MM.1S (cell line): ENCODE data around the gene RGS17.
"Not testable (repeated sequence)": the region's sequence is repeated elsewhere in the genome, so short reads cannot be mapped to it uniquely, and the experiment has no call there.

Experiments
- DNase-seq: peaks from one replicate; pipeline ENCODE4 v3.0.0-alpha.2; 2015
- H2AFZ ChIP-seq: fragments of 300-600 bp; sonication (generic); 2 replicates; pipeline ENCODE4 v1.6.0; 2016; ENCODE audit warnings: antibody characterized with exemption, low read length
- H3F3A ChIP-seq: fragments of 300-600 bp; sonication (generic); 2 replicates; pipeline ENCODE4 v1.6.1; 2016; ENCODE audit warnings: mild to moderate bottlenecking, antibody characterized with exemption, low read length, moderate library complexity, mixed read lengths; ENCODE audit not compliant: insufficient read depth
- H3K27ac ChIP-seq: fragments of 300-600 bp; sonication (generic); 2 replicates; pipeline ENCODE4 v1.5.1; 2016; ENCODE audit warnings: mild to moderate bottlenecking, low read length
- H3K27me3 ChIP-seq: fragments of 300-600 bp; sonication (generic); replicated peaks from 2 replicates; pipeline ENCODE4 v1.6.0; 2016; ENCODE audit warnings: low read length; ENCODE audit not compliant: insufficient read depth
- H3K36me3 ChIP-seq: fragments of 300-600 bp; sonication (generic); replicated peaks from 2 replicates; pipeline ENCODE4 v1.6.1; 2016; ENCODE audit warnings: mild to moderate bottlenecking, low read length, mixed read lengths; ENCODE audit not compliant: insufficient read depth
- H3K4me1 ChIP-seq: fragments of 300-600 bp; sonication (generic); 2 replicates; pipeline ENCODE4 v1.6.1; 2016; ENCODE audit warnings: low read length, mixed read lengths
- H3K4me2 ChIP-seq: fragments of 300-600 bp; sonication (generic); 2 replicates; pipeline ENCODE4 v1.6.0; 2016; ENCODE audit warnings: low read depth, low read length
- H3K4me3 ChIP-seq: fragments of 300-600 bp; sonication (generic); 2 replicates; pipeline ENCODE4 v1.5.1; 2016; ENCODE audit warnings: low read length, mixed read lengths
- H3K79me2 ChIP-seq: fragments of 300-600 bp; sonication (generic); 2 replicates; pipeline ENCODE4 v1.6.1; 2016; ENCODE audit warnings: mixed run types, low read length, mixed read lengths
- H3K9ac ChIP-seq: fragments of 300-600 bp; sonication (generic); 2 replicates; pipeline ENCODE4 v1.6.1; 2016; ENCODE audit warnings: low read length, mixed read lengths
- H3K9me2 ChIP-seq: fragments of 300-600 bp; sonication (generic); replicated peaks from 2 replicates; pipeline ENCODE4 v1.6.1; 2016; ENCODE audit warnings: mild to moderate bottlenecking, low read length, mixed read lengths; ENCODE audit not compliant: insufficient read depth
- H3K9me3 ChIP-seq: fragments of 300-600 bp; sonication (generic); replicated peaks from 2 replicates; pipeline ENCODE4 v1.6.1; 2016; ENCODE audit warnings: mild to moderate bottlenecking, low read length, mixed read lengths; ENCODE audit not compliant: insufficient read depth
- H4K20me1 ChIP-seq: fragments of 300-600 bp; sonication (generic); 2 replicates; pipeline ENCODE4 v1.6.1; 2016; ENCODE audit warnings: mild to moderate bottlenecking, low read length, moderate library complexity, mixed read lengths; ENCODE audit not compliant: insufficient read depth
- EZH2 ChIP-seq: fragments of 300-600 bp; sonication (generic); optimal IDR thresholded peaks from 2 replicates; pipeline ENCODE3; 2017; ENCODE audit warnings: low read depth, mild to moderate bottlenecking, antibody characterized with exemption, low read length, mixed read lengths
- EZH2phosphoT487 ChIP-seq: fragments of 300-600 bp; sonication (generic); IDR thresholded peaks from 2 replicates; pipeline ENCODE4 v1.6.1; 2018; ENCODE audit warnings: antibody characterized with exemption, low read length
- TF ChIP-seq, protein P1 (sequence below): fragments of 300-600 bp; sonication (generic); IDR thresholded peaks from 2 replicates; pipeline ENCODE4 v1.5.1; 2016; ENCODE audit warnings: antibody characterized with exemption, low read length, mixed read lengths

The RGS17 gene

DNA sequence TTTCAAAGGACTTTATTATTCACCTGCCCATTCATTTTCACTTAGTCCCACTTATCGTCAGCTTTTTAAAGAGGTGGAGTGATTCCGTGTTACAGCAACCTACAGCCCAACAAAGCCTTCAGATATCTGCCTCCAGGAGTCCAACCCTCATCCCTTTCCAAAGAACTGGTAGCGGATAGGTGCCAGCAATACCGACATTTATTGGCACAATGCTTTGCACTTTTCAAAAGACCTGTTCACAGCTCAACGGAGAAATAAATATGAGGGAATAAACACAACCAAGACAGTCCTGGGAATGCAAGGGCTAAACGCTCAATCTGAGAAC, 127.8 kb downstream of the RGS17 start:
- DNase-seq, result no peak
- TF ChIP-seq EZH2 (no peak), EZH2phosphoT487 (no peak)
- TF ChIP-seq, protein P1, sequence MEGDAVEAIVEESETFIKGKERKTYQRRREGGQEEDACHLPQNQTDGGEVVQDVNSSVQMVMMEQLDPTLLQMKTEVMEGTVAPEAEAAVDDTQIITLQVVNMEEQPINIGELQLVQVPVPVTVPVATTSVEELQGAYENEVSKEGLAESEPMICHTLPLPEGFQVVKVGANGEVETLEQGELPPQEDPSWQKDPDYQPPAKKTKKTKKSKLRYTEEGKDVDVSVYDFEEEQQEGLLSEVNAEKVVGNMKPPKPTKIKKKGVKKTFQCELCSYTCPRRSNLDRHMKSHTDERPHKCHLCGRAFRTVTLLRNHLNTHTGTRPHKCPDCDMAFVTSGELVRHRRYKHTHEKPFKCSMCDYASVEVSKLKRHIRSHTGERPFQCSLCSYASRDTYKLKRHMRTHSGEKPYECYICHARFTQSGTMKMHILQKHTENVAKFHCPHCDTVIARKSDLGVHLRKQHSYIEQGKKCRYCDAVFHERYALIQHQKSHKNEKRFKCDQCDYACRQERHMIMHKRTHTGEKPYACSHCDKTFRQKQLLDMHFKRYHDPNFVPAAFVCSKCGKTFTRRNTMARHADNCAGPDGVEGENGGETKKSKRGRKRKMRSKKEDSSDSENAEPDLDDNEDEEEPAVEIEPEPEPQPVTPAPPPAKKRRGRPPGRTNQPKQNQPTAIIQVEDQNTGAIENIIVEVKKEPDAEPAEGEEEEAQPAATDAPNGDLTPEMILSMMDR, result no peak
- H3K27ac ChIP-seq, result peak overlapping the region; percentile 44; the same call in 1 of the 2 replicates
- peak overlapping the region; percentile 60 for H3K4me2 ChIP-seq
- H4K20me1 ChIP-seq, result no peaks in the 10 kb centered on the region
- no peaks in the 10 kb centered on the region for H3K36me3 ChIP-seq
- peak overlapping the region; percentile 68; the same call in 1 of the 2 replicates for H3K9ac ChIP-seq
- no peaks in the 10 kb centered on the region for H3K9me2 ChIP-seq
- H3K27me3 ChIP-seq, result no peaks in the 10 kb centered on the region
- H3K4me1 ChIP-seq, result no peaks in the 10 kb centered on the region; the same call in 1 of the 2 replicates
- 0 out of 2 replicates have a peak overlapping the region, but pooled peaks have one; percentile 48 for H2AFZ ChIP-seq
- 0 out of 2 replicates have a peak, but pooled peaks cover 3% of the 10 kb centered on the region for H3F3A ChIP-seq
- H3K9me3 ChIP-seq, result no peaks in the 10 kb centered on the region
- H3K4me3 ChIP-seq, result peak overlapping the region; percentile 83
- peaks cover 41% of the 10 kb centered on the region for H3K79me2 ChIP-seq

DNA sequence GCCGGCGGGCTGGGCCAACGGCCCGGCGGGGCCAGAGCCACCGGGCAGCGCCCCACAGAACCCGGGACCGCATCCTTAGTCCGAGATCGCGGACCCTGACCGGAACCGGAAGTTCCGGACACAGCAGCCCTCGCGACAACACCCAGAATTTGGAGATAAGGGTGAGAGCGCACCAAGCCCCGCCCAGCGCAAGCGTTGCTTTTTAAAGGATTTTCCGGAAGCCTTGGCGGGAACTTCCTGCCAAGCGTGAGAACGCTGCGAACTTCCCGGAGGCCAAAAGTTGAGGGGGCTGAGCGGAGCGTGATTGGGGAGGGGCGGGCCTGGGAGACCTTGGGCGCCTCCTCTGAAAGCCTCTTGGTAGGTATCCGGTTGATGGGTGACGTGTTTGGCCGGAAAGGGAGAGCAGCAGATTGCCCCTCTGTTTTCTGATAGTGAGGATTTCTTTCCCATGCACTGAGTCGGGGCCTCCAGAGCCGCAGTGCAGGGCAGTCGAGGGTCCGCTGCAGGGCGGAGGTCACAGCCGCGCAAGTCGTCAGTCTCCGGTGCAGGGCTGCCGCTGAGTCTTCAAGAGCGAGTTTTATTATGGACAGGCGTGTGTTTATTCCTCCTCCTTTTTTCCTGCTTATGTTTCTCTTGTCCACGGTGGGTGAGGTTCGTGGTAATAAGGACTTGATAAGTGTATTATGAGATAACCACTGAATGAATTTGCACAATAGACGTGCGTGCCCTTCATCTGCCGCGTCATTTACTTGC, 128.3 kb downstream of the RGS17 start, which contains the start of gene MTRF1L:
TSS of gene MTRF1L (minus strand) at position 97 of the 753 bp plus-strand sequence. CDS start at position 73, 24 bp downstream.
- Histone ChIP-seq H3K36me3 (no peaks in the 10 kb centered on the region), H3K9me3 (no peaks in the 10 kb centered on the region), H3K4me1 (no peaks in the 10 kb centered on the region; the same call in 1 of the 2 replicates), H2AFZ (peak within 1 kb of the TSS; percentile 48), H3K9me2 (no peaks in the 10 kb centered on the region), H3F3A (0 out of 2 replicates have a peak, but pooled peaks cover 3% of the 10 kb centered on the region), H4K20me1 (no peaks in the 10 kb centered on the region), H3K4me3 (peak within 1 kb of the TSS; percentile 83), H3K4me2 (peak within 1 kb of the TSS; percentile 67), H3K27ac (peak within 1 kb of the TSS; percentile 44; the same call in 1 of the 2 replicates), H3K9ac (peak within 1 kb of the TSS; percentile 68), H3K27me3 (no peaks in the 10 kb centered on the region), H3K79me2 (peaks cover 45% of the 10 kb centered on the region)
- TF ChIP-seq EZH2phosphoT487 (no peak), EZH2 (no peak)
- TF ChIP-seq, protein P1, result no peak
- DNase-seq, result peak; percentile 89

DNA sequence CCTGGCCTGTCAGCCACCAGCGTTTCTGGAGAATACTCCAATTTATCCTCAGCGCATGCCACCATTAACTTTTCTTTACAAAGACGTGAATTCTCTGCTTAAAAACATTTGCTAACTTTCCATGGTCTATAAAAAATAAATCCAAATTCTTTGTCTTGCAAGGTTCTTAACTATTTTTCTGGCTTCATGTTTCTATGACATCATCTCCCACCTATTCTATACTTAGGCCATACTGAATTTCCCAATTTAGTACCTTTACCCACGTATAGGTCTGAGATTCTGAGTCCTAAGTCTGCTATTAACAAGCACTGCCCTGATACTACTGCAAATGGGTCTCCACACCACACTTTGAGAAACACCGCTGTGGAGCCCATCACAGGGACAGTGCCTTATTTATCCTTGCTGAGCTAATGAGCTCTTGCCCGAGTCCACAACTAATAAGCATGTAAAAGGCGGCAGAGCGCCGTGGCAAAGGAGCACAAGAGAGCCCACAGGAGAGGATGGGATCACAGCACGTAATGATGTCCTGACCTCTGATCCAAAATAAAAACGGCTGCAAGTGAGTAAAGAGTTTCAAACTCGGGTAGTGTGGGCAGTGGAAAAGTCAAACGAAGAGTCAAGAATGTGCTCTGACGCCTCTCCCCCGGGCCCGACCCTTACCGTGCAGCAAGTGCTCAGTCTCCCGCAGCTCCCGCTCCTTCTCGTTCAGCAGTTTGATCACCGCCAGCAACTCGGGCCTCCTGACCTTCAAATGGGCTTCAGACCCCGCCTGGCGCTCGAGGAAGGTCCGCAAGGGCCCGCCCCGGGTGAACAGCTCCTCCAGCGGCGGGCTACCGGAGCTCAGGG, 129.1 kb downstream of the RGS17 start:
- no peaks in the 10 kb centered on the region for H3K9me3 ChIP-seq
- no peak overlapping the region; the same call in 1 of the 2 replicates for H2AFZ ChIP-seq
- H3K9me2 ChIP-seq, result no peaks in the 10 kb centered on the region
- no peak for DNase-seq
- H4K20me1 ChIP-seq, result no peaks in the 10 kb centered on the region
- H3K27me3 ChIP-seq, result no peaks in the 10 kb centered on the region
- no peaks in the 10 kb centered on the region; the same call in 1 of the 2 replicates for H3K4me1 ChIP-seq
- peak overlapping the region; percentile 67 for H3K4me2 ChIP-seq
- H3K36me3 ChIP-seq, result no peaks in the 10 kb centered on the region
- TF ChIP-seq EZH2, result no peak
- TF ChIP-seq EZH2phosphoT487, result no peak
- TF ChIP-seq, protein P1, result no peak
- H3K9ac ChIP-seq, result peak overlapping the region; percentile 68
- 0 out of 2 replicates have a peak, but pooled peaks cover 3% of the 10 kb centered on the region for H3F3A ChIP-seq
- H3K27ac ChIP-seq, result peak overlapping the region; percentile 44; the same call in 1 of the 2 replicates
- peak overlapping the region; percentile 83 for H3K4me3 ChIP-seq
- H3K79me2 ChIP-seq, result peaks cover 50% of the 10 kb centered on the region

DNA sequence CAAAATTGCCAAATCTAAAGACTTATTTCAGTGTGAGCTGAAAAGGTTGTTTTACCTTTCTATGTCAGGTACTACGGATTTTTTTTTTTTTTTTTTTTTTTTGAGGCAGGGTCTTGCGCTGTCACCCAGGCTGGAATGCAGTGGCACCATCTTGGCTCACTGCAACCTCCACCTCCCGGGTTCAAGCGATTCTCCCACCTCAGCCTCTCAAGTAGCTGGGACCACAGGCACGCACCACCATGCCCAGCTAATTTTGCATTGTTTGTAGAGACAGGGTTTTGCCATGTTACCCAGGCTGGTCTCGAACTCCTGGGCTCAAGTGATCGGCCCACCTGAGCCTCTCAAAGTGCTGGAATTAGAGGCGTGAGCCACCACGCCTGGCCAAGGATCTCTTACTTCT, 130.3 kb downstream of the RGS17 start:
- H3K79me2 ChIP-seq, result peaks cover 58% of the 10 kb centered on the region
- H3K4me1 ChIP-seq, H3K9ac ChIP-seq, H3K27ac ChIP-seq, H3K27me3 ChIP-seq, H3K9me2 ChIP-seq, H4K20me1 ChIP-seq, DNase-seq, H3K9me3 ChIP-seq, H2AFZ ChIP-seq, H3F3A ChIP-seq, H3K36me3 ChIP-seq, H3K4me3 ChIP-seq: not testable (repeated sequence)
- peak overlapping the region; percentile 67; the same call in 1 of the 2 replicates for H3K4me2 ChIP-seq
